Neural cell (in vitro differentiated cells): ENCODE results near the gene RAI1. TPM values are rescaled to one million over a fixed set of nuclear protein-coding genes. Genes with fewer than 3 reads are reported as not detected.

Experiments
- H2AFZ ChIP-seq: fragments of 200-600, 300-800 bp; sonication (generic), shearing (Covaris generic); 2 replicates; pipeline ENCODE4 v1.6.0; 2014; ENCODE audit warnings: low read depth, mild to moderate bottlenecking, antibody characterized with exemption, low read length, moderate library complexity
- H3F3A ChIP-seq: fragments of 200-600 bp; shearing (Covaris generic); 2 replicates; pipeline ENCODE4 v1.6.1; 2016; ENCODE audit warnings: mild to moderate bottlenecking, moderate library complexity, mixed read lengths, antibody characterized with exemption, low read length; ENCODE audit not compliant: insufficient read depth, poor library complexity, severe bottlenecking
- H3K27ac ChIP-seq: fragments of 200-600, 300-800 bp; sonication (generic), shearing (Covaris generic); 2 replicates; pipeline ENCODE4 v1.5.1; 2014; ENCODE audit warnings: mild to moderate bottlenecking, low read length, moderate library complexity
- H3K27me3 ChIP-seq: fragments of 300-800, 200-600 bp; sonication (generic), shearing (Covaris generic); 2 replicates; pipeline ENCODE4 v1.6.0; 2014; ENCODE audit warnings: mild to moderate bottlenecking, low read depth, low read length, moderate library complexity; ENCODE audit not compliant: insufficient read depth
- H3K36me3 ChIP-seq: fragments of 300-800, 200-600 bp; sonication (generic), shearing (Covaris generic); 2 replicates; pipeline ENCODE4 v1.5.1; 2014; ENCODE audit warnings: mild to moderate bottlenecking, antibody characterized with exemption, low read length, moderate library complexity; ENCODE audit not compliant: insufficient read depth
- H3K4me2 ChIP-seq: fragments of 300-800, 200-600 bp; sonication (generic), shearing (Covaris generic); 2 replicates; pipeline ENCODE4 v1.6.0; 2014; ENCODE audit warnings: mild to moderate bottlenecking, low read length
- H3K4me3 ChIP-seq: fragments of 300-800, 200-600 bp; sonication (generic), shearing (Covaris generic); 2 replicates; pipeline ENCODE4 v1.5.1; 2014; ENCODE audit warnings: mild to moderate bottlenecking, low read length, moderate library complexity
- H3K79me2 ChIP-seq: fragments of 200-600 bp; shearing (Covaris generic); replicated peaks from 2 replicates; pipeline ENCODE4 v1.6.0; 2014; ENCODE audit warnings: mild to moderate bottlenecking, low read length, moderate library complexity; ENCODE audit not compliant: insufficient read depth
- H3K9ac ChIP-seq: fragments of 300-800, 200-600 bp; sonication (generic), shearing (Covaris generic); 2 replicates; pipeline ENCODE4 v1.6.1; 2016; ENCODE audit warnings: mild to moderate bottlenecking, low read length, mixed read lengths
- H3K9me2 ChIP-seq: fragments of 200-600 bp; shearing (Covaris generic); 2 replicates; pipeline ENCODE4 v1.6.1; 2016; ENCODE audit warnings: mild to moderate bottlenecking, low read length, mixed read lengths; ENCODE audit not compliant: insufficient read depth
- H3K9me3 ChIP-seq: fragments of 200-600, 300-800 bp; sonication (generic), shearing (Covaris generic); 2 replicates; pipeline ENCODE4 v1.6.1; 2016; ENCODE audit warnings: mild to moderate bottlenecking, mixed run types, low read length, moderate library complexity, mixed read lengths
- H4K20me1 ChIP-seq: fragments of 200-600 bp; shearing (Covaris generic); 2 replicates; pipeline ENCODE4 v1.6.1; 2016; ENCODE audit warnings: mild to moderate bottlenecking, mixed run types; ENCODE audit not compliant: insufficient read depth
- EP300 ChIP-seq: fragments of 450-650 bp; conservative IDR thresholded peaks from 2 replicates; pipeline ENCODE4 v1.6.1; 2014; ENCODE audit warnings: antibody characterized with exemption, mild to moderate bottlenecking, moderate library complexity; ENCODE audit not compliant: poor library complexity, severe bottlenecking
- EZH2 ChIP-seq: fragments of 200-600, 300-800 bp; shearing (Covaris generic), sonication (generic); IDR thresholded peaks from 2 replicates; pipeline ENCODE4 v1.6.1; 2014; ENCODE audit warnings: antibody characterized with exemption, low read length, borderline replicate concordance, mild to moderate bottlenecking; ENCODE audit not compliant: insufficient read depth, poor library complexity, severe bottlenecking
- MXI1 ChIP-seq: fragments of 450-650 bp; conservative IDR thresholded peaks from 2 replicates; pipeline ENCODE4 v1.6.1; 2014; ENCODE audit warnings: antibody characterized with exemption, mild to moderate bottlenecking; ENCODE audit not compliant: poor library complexity, severe bottlenecking
- POLR2AphosphoS5 ChIP-seq: IDR thresholded peaks from 2 replicates; pipeline ENCODE4 v1.6.1; 2012
- RAD21 ChIP-seq: fragments of 450-650 bp; conservative IDR thresholded peaks from 2 replicates; pipeline ENCODE4 v1.6.1; 2014; ENCODE audit warnings: antibody characterized with exemption, mild to moderate bottlenecking, moderate library complexity
- REST ChIP-seq: IDR thresholded peaks from 2 replicates; pipeline ENCODE4 v1.6.1; 2012; ENCODE audit warnings: borderline replicate concordance
- SMC3 ChIP-seq: fragments of 450-650 bp; conservative IDR thresholded peaks from 2 replicates; pipeline ENCODE4 v1.6.1; 2014; ENCODE audit warnings: antibody characterized with exemption, mild to moderate bottlenecking, moderate library complexity; ENCODE audit not compliant: poor library complexity
- TAF1 ChIP-seq: IDR thresholded peaks from 2 replicates; pipeline ENCODE4 v1.6.1; 2012; ENCODE audit warnings: low read depth
- polyA plus RNA-seq: library from polyadenylated mRNA; depleted of rRNA; stranded (reverse); fragments of >200 nt; gene quantifications from 2 replicates; pipeline ENCODE4 v1.2.3, GENCODE V29; 2014
- TF ChIP-seq, protein P1 (sequence below): fragments of 450-650 bp; IDR thresholded peaks from 2 replicates; pipeline ENCODE4 v1.5.1; 2014; ENCODE audit warnings: antibody characterized with exemption, mild to moderate bottlenecking, moderate library complexity; ENCODE audit not compliant: poor library complexity, severe bottlenecking

RAI1 gene
- polyA plus RNA-seq, 1 donor from 2014 or later, result 16.9 TPM

DNA sequence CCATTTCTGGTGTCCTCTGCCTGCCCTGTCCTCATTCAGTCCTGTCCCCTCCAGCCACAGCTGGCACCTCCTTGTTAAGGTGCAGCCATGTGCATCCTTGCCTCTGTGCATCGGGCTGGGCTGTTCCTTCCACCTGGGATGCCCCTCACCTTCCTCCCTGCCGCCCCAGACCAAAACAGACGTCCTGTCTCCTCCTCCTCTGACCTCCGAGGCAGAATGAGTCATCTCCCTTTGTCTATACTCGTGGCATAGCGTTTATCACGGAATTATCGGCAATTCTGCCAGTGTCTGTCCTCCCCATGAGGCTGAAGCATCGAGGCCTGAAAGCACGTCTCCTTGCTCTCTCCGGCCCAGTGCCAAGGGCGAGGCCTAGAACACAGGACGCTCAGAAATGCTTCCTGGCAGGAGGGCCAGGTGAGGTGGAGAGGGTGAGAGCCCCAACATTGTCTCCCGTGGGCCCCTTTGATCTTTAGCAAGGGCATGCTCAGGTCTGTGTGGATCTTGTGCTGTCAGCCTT lies 4.6 kb downstream of the RAI1 start:
- Histone ChIP-seq H3K27ac (peak overlapping the region; percentile 20), H3K27me3 (no peaks in the 10 kb centered on the region), H3K79me2 (peaks cover 83% of the 10 kb centered on the region)

DNA sequence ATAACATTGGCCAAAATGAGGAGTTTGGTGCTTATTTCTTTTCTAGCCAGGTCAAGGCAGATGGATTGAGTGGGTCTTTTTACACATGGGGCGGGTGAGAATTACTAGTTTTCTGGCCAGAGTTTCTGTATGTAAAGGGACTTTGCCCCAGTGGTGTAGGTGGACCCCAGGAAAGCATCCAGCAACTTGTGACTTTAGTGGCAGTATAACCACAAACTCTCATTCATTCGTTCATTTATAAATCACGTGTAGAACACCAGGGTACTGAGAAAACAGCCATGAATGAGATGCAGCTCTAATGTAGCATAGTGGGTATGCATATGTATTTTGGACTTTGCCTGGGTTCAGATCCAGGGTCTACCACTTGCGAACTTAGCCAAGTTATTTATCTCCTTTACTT lies 8.1 kb downstream of the RAI1 start:
- no peak overlapping the region for H3K27ac ChIP-seq
- H3K9ac ChIP-seq, result no peak overlapping the region
- H3K27me3 ChIP-seq, result no peaks in the 10 kb centered on the region
- H3K4me2 ChIP-seq, result no peak overlapping the region
- H2AFZ ChIP-seq, result no peak overlapping the region
- H3K4me3 ChIP-seq, result no peak overlapping the region
- no peaks in the 10 kb centered on the region for H3F3A ChIP-seq
- H3K9me2 ChIP-seq, result no peaks in the 10 kb centered on the region
- H3K36me3 ChIP-seq, result no peaks in the 10 kb centered on the region
- H3K9me3 ChIP-seq, result no peaks in the 10 kb centered on the region
- H3K79me2 ChIP-seq, result peaks cover 88% of the 10 kb centered on the region
- no peaks in the 10 kb centered on the region for H4K20me1 ChIP-seq
- no peak for TF ChIP-seq POLR2AphosphoS5
- TF ChIP-seq RAD21, result no peak
- no peak for TF ChIP-seq TAF1
- no peak for TF ChIP-seq EP300
- TF ChIP-seq EZH2, result no peak
- no peak for TF ChIP-seq MXI1
- TF ChIP-seq, protein P1, sequence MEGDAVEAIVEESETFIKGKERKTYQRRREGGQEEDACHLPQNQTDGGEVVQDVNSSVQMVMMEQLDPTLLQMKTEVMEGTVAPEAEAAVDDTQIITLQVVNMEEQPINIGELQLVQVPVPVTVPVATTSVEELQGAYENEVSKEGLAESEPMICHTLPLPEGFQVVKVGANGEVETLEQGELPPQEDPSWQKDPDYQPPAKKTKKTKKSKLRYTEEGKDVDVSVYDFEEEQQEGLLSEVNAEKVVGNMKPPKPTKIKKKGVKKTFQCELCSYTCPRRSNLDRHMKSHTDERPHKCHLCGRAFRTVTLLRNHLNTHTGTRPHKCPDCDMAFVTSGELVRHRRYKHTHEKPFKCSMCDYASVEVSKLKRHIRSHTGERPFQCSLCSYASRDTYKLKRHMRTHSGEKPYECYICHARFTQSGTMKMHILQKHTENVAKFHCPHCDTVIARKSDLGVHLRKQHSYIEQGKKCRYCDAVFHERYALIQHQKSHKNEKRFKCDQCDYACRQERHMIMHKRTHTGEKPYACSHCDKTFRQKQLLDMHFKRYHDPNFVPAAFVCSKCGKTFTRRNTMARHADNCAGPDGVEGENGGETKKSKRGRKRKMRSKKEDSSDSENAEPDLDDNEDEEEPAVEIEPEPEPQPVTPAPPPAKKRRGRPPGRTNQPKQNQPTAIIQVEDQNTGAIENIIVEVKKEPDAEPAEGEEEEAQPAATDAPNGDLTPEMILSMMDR, result no peak
- no peak for TF ChIP-seq REST

More for the DNA sequence above, 4.6 kb downstream of the RAI1 start:
- H3K9me3 ChIP-seq, result no peaks in the 10 kb centered on the region
- H4K20me1 ChIP-seq, result no peaks in the 10 kb centered on the region
- peak overlapping the region; percentile 14 for H3K4me2 ChIP-seq
- H3F3A ChIP-seq, result no peaks in the 10 kb centered on the region
- H3K4me3 ChIP-seq, result peak overlapping the region; percentile 32
- H3K9me2 ChIP-seq, result no peaks in the 10 kb centered on the region
- H3K9ac ChIP-seq, result peak overlapping the region; percentile 45
- H3K36me3 ChIP-seq, result no peaks in the 10 kb centered on the region
- no peak overlapping the region for H2AFZ ChIP-seq
- TF ChIP-seq POLR2AphosphoS5 (no peak), EP300 (no peak), MXI1 (no peak), RAD21 (no peak), SMC3 (no peak), REST (no peak), TAF1 (no peak), EZH2 (no peak)
- TF ChIP-seq, protein P1, result no peak
